Left lung (tissue), 10 donors: ENCODE measurements around the gene RHNO1. TPM values are rescaled to one million over a fixed set of nuclear protein-coding genes. Genes with fewer than 3 reads are reported as not detected.
A peak's percentile ranks its signal among the peaks of the same experiment; 100 is the strongest.

Experiments used
- ATAC-seq: fragments of 200-7000 bp; cut with Tn5 transposase; one replicate; pipeline ENCODE4 v1.9.1; 2020; ENCODE audit warnings: moderate library complexity
- DNase-seq, 4 donors: peaks; one replicate each; pipeline ENCODE4 v3.0.0-alpha.2; 2013 to 2020
- H3K27ac ChIP-seq, 2 donors: fragments of 200-600 bp; sonication (generic) in 1 of 2; one replicate each; pipeline versions ENCODE4 v1.5.0 to v1.8.0; 2020 to 2021
- H3K27me3 ChIP-seq, 2 donors: fragments of 200-600 bp; sonication (generic) in 1 of 2; one replicate each; pipeline versions ENCODE4 v1.5.0 to v1.8.0; 2020 to 2021
- H3K36me3 ChIP-seq, 2 donors: fragments of 200-600 bp; sonication (generic) in 1 of 2; one replicate each; pipeline versions ENCODE4 v1.5.0 to v1.8.0; 2020 to 2021
- H3K4me1 ChIP-seq, 2 donors: fragments of 200-600 bp; one replicate each; pipeline ENCODE4 v1.8.0; 2021
- H3K4me3 ChIP-seq, 2 donors: fragments of 200-600 bp; sonication (generic) in 1 of 2; one replicate each; pipeline versions ENCODE4 v1.5.0 to v1.8.0; 2020 to 2021; ENCODE audit warnings: mild to moderate bottlenecking in 1 of 2
- H3K9me3 ChIP-seq, 2 donors: fragments of 200-600 bp; sonication (generic) in 1 of 2; one replicate each; pipeline versions ENCODE4 v1.5.0 to v1.8.0; 2020 to 2021
- intact Hi-C, 2 donors: fragments of 100-400 bp; cut with DNase I; formaldehyde crosslinking; loops; one replicate each; pipeline versions ENCODE4 v1.11.2 to v1.14.2; 2022
- polyA plus RNA-seq, 6 donors: library from polyadenylated mRNA; unstranded; fragments of 120-200 nt; gene quantifications; one replicate each; pipeline ENCODE4 v1.2.1, GENCODE V29; 2013; ENCODE audit not compliant: insufficient read length in 6 of 6
- total RNA-seq, 2 donors: library from RNA; stranded (reverse); fragmentation: NEBNext Ultra II Directional; extraction: Animal tissue kit (Norgen Biotek cat#: 25700); gene quantifications; one replicate each; pipeline ENCODE4 v1.2.1, GENCODE V29; 2021
- TF ChIP-seq, protein P1 (sequence below), 2 donors: fragments of 200-600 bp; sonication (generic) in 1 of 2; IDR thresholded peaks; one replicate each; pipeline versions ENCODE4 v1.5.0 to v1.8.0; 2021; ENCODE audit warnings: antibody characterized with exemption in 2 of 2
- donor health status: DM: no; HTN: yes; CAD: no.
- donor health status: DM: no; HTN: no; CAD: no.

Gene RHNO1
- total and polyA plus RNA-seq, 8 donors, result 11.7 to 44.4 (median 33.8) TPM

DNA sequence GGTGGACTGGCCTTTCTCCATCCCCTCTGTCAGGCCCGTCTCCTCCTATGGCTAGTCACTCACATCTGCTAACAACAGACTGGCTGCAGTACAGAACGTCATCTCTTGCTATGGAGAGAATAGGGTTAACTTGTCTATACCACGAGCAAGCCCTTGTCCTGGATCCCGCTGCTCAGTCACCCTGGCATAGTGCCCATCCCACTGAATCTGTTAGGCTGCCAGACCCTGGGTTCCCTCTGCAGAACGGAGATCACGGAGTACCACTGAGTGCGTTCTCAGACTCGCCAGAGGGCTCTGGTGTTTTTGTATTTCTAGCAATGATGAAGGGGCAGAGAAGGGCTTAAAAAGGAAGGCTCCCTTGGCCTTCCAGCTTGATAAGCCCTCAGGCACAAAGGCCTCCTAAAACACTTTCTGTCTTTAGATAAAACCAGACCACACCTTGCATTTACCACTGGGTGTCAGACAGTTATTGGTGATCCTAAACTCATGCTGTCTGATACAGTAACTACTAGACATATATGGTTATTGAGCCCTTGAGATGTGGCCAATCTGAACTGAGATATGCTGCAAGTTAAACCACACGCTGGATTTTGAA, 35.9 kb upstream of the RHNO1 start:
- Histone ChIP-seq H3K9me3 (no peaks in the 10 kb centered on the region), H3K4me3 (no peak overlapping the region), H3K36me3 (peaks cover 0 to 13% of the 10 kb centered on the region in 2 donors), H3K27me3 (no peaks in the 10 kb centered on the region), H3K4me1 (no peaks in the 10 kb centered on the region), H3K27ac (no peak overlapping the region)
- DNase-seq (no peak), ATAC-seq (no peak)
- intact Hi-C loops, result loop anchor here in 1 of 2 donors (10.0 kb wide), 1 partner anchor 194 kb away; no protein-coding TSS in a partner anchor
- TF ChIP-seq, protein P1, sequence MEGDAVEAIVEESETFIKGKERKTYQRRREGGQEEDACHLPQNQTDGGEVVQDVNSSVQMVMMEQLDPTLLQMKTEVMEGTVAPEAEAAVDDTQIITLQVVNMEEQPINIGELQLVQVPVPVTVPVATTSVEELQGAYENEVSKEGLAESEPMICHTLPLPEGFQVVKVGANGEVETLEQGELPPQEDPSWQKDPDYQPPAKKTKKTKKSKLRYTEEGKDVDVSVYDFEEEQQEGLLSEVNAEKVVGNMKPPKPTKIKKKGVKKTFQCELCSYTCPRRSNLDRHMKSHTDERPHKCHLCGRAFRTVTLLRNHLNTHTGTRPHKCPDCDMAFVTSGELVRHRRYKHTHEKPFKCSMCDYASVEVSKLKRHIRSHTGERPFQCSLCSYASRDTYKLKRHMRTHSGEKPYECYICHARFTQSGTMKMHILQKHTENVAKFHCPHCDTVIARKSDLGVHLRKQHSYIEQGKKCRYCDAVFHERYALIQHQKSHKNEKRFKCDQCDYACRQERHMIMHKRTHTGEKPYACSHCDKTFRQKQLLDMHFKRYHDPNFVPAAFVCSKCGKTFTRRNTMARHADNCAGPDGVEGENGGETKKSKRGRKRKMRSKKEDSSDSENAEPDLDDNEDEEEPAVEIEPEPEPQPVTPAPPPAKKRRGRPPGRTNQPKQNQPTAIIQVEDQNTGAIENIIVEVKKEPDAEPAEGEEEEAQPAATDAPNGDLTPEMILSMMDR (IDR thresholded peaks at IDR 0.05), result no peak

DNA sequence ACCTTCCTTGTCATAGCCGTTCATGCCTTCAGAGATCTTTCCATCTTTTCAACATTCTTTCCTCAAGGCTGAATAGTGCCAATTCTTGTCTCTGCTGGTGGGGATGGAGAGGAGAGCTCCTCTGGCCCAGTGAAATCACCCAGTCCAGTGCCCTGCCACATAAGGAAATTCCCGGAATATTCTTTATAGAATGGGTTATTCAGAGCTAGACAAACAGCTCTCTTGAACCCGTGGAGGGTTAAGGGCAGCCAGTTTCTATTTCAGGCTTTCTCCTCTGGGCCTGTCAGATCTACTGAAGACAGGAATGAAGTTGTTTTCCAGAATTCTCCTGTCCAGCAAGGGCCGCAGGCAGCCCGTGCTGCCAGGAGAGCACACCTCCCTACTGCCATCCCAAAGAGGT, 34.1 kb upstream of the RHNO1 start:
- H3K4me1 ChIP-seq, result no peaks in the 10 kb centered on the region
- intact Hi-C loops, result loop anchor here in 1 of 2 donors (10.0 kb wide), 1 partner anchor 192 kb away; no protein-coding TSS in a partner anchor
- DNase-seq, result no peak
- TF ChIP-seq, protein P1 (IDR thresholded peaks at IDR 0.05), result no peak
- no peak overlapping the region for H3K27ac ChIP-seq
- no peaks in the 10 kb centered on the region for H3K9me3 ChIP-seq
- H3K27me3 ChIP-seq, result no peaks in the 10 kb centered on the region
- H3K36me3 ChIP-seq, result peaks cover 0 to 19% of the 10 kb centered on the region in 2 donors
- ATAC-seq, result no peak
- H3K4me3 ChIP-seq, result no peak overlapping the region

DNA sequence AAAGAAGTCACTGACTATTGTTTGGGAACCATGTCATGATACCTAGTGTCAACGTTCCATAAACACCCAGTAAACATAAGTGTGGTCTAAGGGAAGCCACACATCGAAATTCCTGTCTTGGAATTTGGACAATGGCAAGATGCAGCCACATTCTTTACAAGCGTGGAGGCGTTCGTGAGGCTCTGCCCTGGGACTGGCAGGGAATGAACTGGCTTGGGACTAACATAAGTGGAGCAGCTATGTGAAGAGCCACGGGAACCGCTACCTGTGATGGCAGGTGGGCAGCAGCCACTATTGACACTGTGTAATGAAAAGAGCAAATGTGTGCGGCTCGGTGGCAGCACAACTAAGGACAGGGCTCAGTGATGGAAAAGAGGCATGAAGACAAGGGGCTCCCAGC, 32.2 kb upstream of the RHNO1 start:
- H3K27me3 ChIP-seq, result no peaks in the 10 kb centered on the region
- DNase-seq (no peak), ATAC-seq (no peak)
- no peak overlapping the region for H3K4me3 ChIP-seq
- TF ChIP-seq, protein P1 (IDR thresholded peaks at IDR 0.05), result no peak
- H3K9me3 ChIP-seq, result no peaks in the 10 kb centered on the region
- no peaks in the 10 kb centered on the region for H3K4me1 ChIP-seq
- intact Hi-C loops, result loop anchor here in 1 of 2 donors (10.0 kb wide), 1 partner anchor 190 kb away; no protein-coding TSS in a partner anchor
- peaks cover 0 to 14% of the 10 kb centered on the region in 2 donors for H3K36me3 ChIP-seq
- no peak overlapping the region for H3K27ac ChIP-seq

DNA sequence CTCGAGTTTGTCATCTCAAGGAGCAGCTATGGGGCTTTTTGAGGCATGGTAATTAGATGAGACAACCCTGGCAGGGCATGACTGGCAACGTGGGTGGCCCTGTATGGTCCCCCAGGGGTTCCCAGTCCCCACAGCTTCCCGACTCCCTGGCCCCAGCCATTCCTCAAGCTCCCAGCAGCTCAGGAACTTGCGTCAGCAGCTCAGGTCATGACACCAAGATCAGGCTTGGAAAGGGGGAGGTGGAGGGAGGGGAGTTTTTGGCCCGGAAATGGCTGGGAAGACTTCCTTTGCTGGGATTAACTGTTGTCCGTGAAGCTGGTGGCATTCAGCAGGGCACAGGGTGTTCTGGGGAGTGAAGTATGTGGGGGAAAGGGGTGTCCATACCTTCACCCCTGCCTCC, 31.7 kb upstream of the RHNO1 start:
- no peaks in the 10 kb centered on the region for H3K4me1 ChIP-seq
- H3K4me3 ChIP-seq, result no peak overlapping the region
- no peaks in the 10 kb centered on the region for H3K9me3 ChIP-seq
- intact Hi-C loops, result loop anchor here in 1 of 2 donors (10.0 kb wide), 1 partner anchor 190 kb away; no protein-coding TSS in a partner anchor
- TF ChIP-seq, protein P1 (IDR thresholded peaks at IDR 0.05), result no peak
- H3K36me3 ChIP-seq, result peaks cover 0 to 14% of the 10 kb centered on the region in 2 donors
- ATAC-seq (no peak), DNase-seq (peak in 1 of 4 donors; percentile 41)
- H3K27ac ChIP-seq, result no peak overlapping the region
- H3K27me3 ChIP-seq, result no peaks in the 10 kb centered on the region

DNA sequence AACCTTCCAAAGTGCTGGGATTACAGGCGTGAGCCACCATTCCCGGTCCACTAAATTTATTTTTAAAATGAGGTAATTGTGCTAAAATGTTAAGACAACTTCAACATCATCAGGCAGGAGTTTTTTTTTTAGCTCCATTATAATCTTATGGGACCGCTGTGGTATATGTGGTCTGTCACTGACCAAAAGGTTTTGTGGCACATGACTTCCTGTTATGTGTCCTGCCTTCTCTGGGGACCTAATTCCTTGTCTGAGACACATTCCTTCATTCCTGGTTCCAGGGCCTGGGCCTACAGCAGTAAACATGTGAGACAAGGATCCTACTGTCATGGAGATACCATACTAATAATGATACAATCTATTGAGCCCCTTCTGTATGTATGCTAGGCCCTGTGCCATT, 25.1 kb upstream of the RHNO1 start:
- Histone ChIP-seq H3K27ac (no peak overlapping the region), H3K4me1 (no peaks in the 10 kb centered on the region), H3K36me3 (peaks cover 0 to 5% of the 10 kb centered on the region in 2 donors), H3K27me3 (no peaks in the 10 kb centered on the region), H3K4me3 (no peak overlapping the region), H3K9me3 (no peaks in the 10 kb centered on the region)
- TF ChIP-seq, protein P1 (IDR thresholded peaks at IDR 0.05), result no peak
- intact Hi-C loops, result no loop called here
- no peak for DNase-seq
- ATAC-seq, result no peak
